Measurements from ENCODE around the gene LILRA5.

LILRA5 gene

DNA sequence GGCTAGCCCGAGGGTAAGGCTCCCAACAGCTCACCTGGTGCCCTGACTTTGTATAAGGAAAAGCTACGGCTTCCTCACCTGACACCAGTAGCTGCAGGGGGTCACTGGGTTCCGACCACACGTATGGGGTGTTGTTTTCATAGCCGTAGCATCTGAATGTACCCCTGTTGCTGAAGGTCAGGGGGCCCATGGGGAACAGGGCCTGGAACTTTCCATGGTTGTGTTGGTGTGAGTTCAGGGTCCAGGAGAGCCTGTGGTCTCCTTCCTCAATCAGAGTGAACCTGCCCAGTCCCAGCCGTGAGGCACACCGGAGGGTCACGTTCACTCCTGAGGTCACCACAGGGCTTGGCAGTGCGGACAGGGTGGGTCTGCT is 24.9 kb upstream of the LILRA5 start:
- TF ChIP-seq, protein P1, sequence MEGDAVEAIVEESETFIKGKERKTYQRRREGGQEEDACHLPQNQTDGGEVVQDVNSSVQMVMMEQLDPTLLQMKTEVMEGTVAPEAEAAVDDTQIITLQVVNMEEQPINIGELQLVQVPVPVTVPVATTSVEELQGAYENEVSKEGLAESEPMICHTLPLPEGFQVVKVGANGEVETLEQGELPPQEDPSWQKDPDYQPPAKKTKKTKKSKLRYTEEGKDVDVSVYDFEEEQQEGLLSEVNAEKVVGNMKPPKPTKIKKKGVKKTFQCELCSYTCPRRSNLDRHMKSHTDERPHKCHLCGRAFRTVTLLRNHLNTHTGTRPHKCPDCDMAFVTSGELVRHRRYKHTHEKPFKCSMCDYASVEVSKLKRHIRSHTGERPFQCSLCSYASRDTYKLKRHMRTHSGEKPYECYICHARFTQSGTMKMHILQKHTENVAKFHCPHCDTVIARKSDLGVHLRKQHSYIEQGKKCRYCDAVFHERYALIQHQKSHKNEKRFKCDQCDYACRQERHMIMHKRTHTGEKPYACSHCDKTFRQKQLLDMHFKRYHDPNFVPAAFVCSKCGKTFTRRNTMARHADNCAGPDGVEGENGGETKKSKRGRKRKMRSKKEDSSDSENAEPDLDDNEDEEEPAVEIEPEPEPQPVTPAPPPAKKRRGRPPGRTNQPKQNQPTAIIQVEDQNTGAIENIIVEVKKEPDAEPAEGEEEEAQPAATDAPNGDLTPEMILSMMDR (conservative IDR thresholded peaks at IDR 0.05), result no peak
- no peak for TF ChIP-seq ZFX (IDR thresholded peaks at IDR 0.05)
- no peak overlapping the region for H3K27ac ChIP-seq

DNA sequence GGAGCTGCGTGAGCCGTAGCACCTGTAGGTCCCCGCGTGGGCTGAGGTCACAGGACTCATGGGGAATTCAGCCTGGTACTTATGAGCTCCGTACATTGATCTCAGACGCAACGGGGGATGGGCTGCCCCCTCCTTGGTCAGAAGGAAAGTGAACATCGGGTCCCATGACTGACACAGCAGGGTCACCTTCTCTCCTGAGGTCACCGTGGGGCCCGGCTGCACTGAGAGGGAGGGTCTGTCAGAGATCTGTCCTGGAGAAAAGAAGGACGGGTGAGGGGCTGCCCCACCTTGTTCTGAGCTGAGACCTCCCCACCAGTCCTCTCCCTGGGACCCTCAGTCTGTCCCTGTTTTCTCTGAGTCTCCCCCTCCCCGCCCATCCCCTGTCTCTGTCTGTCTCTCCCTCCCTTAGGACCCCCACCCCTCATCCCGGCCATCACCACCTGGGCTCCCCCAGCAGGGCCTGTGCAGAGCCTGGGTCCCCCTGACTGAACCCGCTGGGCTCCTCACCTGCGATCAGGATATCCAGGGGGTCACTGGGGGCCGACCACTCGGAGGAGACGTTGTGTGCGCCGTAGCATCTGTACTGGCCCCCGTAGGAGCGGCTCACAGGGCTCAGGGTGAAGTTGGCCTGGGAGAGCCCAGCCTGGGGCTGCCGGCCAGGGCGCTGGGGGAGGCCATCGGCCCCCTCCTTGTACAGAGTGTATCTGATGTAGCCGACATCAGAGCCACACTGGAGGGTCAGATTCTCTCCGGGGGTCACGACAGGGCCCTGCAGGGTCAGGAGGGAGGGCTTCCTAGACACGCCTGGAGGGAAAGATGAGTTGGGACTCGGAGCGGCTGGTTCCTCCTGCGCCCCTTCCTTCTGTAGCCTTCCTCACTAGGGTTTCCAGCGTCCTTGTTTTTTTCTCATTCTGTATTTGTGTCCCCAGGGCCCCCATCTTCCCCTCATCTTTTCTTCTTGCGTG is 24.2 kb upstream of the LILRA5 start:
- no peak overlapping the region for H3K27ac ChIP-seq
- TF ChIP-seq, protein P1 (conservative IDR thresholded peaks at IDR 0.05), result no peak
- no peak for TF ChIP-seq ZFX (IDR thresholded peaks at IDR 0.05)

DNA sequence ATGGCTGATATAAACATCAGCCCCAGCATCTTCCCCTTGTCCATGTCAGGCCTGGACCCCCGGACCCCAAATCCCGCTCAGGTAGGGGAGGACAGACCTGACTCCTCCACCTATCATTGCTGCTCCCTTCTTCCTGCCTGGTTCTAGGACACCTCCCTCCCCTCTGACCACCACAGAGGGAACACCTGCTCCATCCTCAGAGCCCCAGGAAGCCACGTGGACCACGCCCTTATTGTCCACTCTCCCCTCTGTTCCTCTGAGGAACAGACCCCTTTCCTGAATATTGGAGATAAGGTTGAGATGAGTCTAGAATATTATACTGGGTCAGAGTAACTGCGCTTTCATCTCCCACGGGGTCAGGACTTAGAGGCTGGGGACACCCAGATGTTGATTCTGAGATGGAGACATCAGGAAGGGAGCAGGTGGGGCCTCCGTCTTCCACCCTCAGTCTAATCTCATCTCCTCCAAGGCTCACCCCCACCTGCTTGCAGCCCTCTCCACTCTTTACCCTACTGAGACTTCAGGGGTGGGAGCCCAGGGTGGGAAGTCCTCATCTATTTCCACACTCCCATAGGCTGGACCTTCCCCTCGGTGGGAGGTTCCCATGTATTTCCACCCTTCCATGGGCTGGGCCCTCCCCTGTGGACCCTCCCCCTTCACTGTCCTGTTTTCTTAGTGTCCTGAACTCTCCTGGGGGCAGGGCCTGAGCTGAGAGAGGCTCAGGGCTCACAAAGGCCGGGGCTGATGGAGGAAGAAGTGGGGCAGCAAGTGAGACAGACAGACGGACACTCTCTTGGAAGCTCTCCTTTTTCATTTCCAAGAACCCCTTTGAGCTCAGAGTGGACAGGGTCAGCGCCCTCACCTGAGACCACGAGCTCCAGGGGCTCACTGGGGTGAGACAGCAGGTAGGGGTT is 23.3 kb upstream of the LILRA5 start:
- TF ChIP-seq, protein P1 (conservative IDR thresholded peaks at IDR 0.05), result no peak
- TF ChIP-seq ZFX (IDR thresholded peaks at IDR 0.05), result no peak
- H3K27ac ChIP-seq, result no peak overlapping the region

DNA sequence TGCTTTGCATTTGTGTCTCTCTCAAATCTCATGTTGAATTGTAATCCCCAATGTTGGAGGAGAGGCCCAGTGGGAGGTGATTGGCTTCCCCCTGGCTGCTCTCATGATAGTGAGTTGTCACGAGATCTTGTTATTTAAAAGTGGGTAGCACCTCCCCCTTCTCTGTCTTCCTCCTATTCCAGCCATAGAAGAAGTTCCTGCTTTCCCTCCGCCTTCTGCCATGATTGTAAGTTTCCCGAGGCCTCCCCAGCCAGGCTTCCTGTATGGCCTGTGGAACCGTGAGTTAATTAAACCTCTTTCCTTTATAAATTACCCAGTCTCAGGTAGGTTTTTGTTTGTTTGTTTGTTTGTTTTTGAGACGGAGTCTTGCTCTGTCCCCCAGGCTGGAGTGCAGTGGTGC is 22.2 kb upstream of the LILRA5 start:
- no peak overlapping the region for H3K27ac ChIP-seq
- TF ChIP-seq, protein P1 (conservative IDR thresholded peaks at IDR 0.05), result no peak
- TF ChIP-seq ZFX (IDR thresholded peaks at IDR 0.05), result no peak

DNA sequence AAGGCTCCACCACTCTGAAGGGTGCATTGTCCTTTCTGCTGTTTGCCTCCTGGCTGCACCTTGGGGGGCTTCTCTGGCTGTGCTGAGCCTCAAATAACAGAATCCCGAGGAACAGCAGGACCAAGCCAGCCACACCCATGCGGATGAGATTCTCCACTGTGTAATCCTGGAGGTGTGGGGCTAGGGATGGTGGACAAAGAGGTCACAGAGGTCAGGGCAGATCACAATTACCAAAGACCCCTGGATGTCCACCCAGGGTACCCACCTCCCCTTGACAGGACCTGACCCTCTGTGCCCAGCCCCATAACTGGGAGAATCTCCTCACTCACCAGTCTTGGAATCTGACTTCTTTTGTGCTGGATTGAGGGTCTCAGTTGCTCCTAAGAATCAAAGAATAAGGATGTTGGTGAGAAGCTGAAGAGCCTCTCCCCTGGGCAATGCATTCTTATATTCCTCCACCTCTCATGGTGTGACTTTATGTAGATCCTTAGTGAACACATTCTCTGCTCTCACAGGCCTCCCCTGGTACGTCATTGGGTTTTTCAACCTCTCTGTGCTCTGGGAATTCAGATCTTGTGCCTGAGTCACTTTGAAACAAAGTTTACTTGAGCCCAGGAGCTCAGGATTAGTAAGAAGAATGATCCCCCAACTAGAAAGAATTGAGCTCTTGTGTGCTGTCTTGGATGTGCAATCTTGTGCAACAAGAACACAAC is 20.8 kb upstream of the LILRA5 start:
- no peak overlapping the region for H3K27ac ChIP-seq
- TF ChIP-seq, protein P1 (conservative IDR thresholded peaks at IDR 0.05), result no peak
- TF ChIP-seq ZFX (IDR thresholded peaks at IDR 0.05), result no peak

DNA sequence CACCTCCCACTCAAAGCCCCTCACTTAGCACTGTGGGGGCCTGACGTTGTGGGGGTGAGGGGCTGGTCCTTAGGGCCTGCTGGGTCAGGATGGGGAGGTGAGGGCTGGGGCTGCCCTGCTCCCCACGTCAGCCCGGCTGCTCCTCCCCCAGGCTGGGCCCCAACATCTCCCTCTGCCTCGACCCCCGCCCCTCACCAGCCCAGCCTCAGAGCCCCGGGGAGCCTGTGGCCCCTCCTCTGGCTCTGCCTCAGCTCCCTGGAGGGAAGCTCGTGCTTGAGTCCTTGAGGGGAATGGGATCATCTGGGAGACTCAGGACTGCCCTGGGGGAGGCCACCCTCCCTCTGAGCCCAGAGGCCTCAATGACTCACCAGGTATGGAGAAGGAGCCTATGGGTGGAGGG is 19.2 kb upstream of the LILRA5 start:
- TF ChIP-seq ZFX (IDR thresholded peaks at IDR 0.05), result no peak
- TF ChIP-seq, protein P1 (conservative IDR thresholded peaks at IDR 0.05), result no peak
- H3K27ac ChIP-seq, result no peak overlapping the region

Data from C4-2B (cell line).